ENCODE measurements around the gene WDR31. TPM values are rescaled to one million over a fixed set of nuclear protein-coding genes. Genes with fewer than 3 reads are reported as not detected.
A peak's percentile ranks its signal among the peaks of the same experiment; 100 is the strongest.

The WDR31 gene
- total RNA-seq, 1 experiment from 2014 or later: 11.2 TPM

DNA sequence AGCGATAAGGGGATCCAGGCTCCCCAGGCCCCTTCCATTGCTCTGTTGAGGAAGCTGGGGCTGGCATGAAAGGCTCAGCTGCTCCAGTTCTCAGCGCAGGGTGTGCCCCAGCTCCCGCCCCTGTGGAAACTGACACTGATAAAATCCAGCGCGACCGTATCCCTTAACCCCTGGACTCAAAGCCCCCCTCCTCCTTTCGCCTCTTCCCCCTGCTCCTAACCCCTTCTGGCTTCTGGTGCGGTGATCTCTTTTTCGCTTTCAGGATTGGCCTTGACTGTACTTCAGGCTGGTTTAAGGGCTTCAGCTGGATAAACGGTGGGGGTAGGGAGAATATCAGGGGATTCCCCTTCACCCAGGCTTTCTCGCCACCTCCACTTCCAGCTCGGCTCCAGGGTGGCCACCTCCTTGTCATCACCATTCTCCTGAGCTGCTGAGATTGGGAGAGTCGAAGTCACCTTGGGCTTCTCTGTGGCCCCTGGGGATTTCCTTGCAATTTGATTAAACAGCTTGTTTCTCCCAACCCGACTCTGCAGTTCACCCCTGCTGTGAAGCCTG, 10.1 kb upstream of the WDR31 start:
- H4K20me1 ChIP-seq (ENCODE audit: insufficient read depth): no peaks in the 10 kb centered on the region

DNA sequence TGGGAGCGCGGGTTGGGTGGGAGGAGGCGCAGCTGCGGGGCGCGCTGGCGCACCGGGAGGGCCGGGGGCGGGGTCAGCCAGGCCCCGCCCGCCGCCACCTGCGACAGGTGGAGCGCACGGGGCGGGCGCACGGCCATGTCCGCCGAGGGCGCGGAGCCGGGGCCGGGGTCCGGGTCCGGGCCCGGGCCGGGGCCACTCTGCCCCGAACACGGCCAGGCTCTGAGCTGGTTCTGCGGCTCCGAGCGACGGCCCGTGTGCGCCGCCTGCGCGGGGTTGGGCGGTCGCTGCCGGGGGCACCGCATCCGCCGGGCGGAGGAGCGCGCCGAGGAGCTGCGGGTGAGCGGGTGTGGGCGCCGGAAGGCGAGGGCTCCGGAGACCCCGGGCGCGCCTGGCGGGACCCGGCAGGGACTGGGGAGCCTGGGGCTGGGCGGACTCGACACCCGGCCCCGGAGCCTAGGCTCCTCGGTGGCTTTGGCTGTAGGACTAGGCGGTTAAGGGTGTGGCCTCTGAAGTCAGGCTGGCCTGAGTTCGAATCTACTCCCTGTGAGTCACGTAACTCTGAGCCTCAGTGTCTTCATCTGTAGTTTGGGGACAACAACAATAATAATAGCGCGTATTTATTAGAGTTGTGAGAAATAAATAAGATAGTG, 9.5 kb upstream of the WDR31 start, which contains the start of gene BSPRY:
Gene BSPRY, plus strand, starts transcription at position 97 of the 650 bp plus-strand sequence. Its CDS starts 39 bp downstream, at position 136.
- Histone ChIP-seq H3K27ac (no peak within 1 kb of the TSS), H3K9me2 (ENCODE audit: insufficient read depth) (no peaks in the 10 kb centered on the region), H3K4me1 (replicated peaks; ENCODE audit: insufficient read depth) (peaks cover 38% of the 10 kb centered on the region), H3K27me3 (ENCODE audit: insufficient read depth, low read depth) (no peaks in the 10 kb centered on the region), H3K9me3 (ENCODE audit: insufficient read depth, low read depth) (no peaks in the 10 kb centered on the region), H2AFZ (peak within 1 kb of the TSS; percentile 88), H3K36me3 (ENCODE audit: low read depth) (peaks cover 4% of the 10 kb centered on the region; the same call in 1 of the 2 replicates), H4K20me1 (ENCODE audit: insufficient read depth) (no peaks in the 10 kb centered on the region), H3K4me2 (peak within 1 kb of the TSS; percentile 88), H3K4me3 (peak within 1 kb of the TSS; percentile 96), H3F3A (ENCODE audit: insufficient read depth, low read depth) (peaks cover 21% of the 10 kb centered on the region; the same call in 1 of the 2 replicates), H3K79me2 (ENCODE audit: low read depth) (peaks cover 35% of the 10 kb centered on the region)
- TF ChIP-seq, protein P1, sequence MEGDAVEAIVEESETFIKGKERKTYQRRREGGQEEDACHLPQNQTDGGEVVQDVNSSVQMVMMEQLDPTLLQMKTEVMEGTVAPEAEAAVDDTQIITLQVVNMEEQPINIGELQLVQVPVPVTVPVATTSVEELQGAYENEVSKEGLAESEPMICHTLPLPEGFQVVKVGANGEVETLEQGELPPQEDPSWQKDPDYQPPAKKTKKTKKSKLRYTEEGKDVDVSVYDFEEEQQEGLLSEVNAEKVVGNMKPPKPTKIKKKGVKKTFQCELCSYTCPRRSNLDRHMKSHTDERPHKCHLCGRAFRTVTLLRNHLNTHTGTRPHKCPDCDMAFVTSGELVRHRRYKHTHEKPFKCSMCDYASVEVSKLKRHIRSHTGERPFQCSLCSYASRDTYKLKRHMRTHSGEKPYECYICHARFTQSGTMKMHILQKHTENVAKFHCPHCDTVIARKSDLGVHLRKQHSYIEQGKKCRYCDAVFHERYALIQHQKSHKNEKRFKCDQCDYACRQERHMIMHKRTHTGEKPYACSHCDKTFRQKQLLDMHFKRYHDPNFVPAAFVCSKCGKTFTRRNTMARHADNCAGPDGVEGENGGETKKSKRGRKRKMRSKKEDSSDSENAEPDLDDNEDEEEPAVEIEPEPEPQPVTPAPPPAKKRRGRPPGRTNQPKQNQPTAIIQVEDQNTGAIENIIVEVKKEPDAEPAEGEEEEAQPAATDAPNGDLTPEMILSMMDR (conservative IDR thresholded peaks at IDR 0.05): no peak
- no peak for TF ChIP-seq EZH2 (IDR thresholded peaks at IDR 0.05; ENCODE audit: low read depth)
- BruUV-seq (replicated peaks): no TSS peak
- POLR2A ChIA-PET (ENCODE audit: unreplicated experiment): interaction anchor here (0.6 to 0.7 kb wide), 2 partner anchors 49 to 273 kb away, joined by 4 to 8 read pairs; no protein-coding TSS in a partner anchor
- intact Hi-C loops (cut with micrococcal nuclease; ENCODE audit: unreplicated experiment): loop anchor here (1.0 to 10.0 kb wide), 2 partner anchors 40 to 595 kb away; partner anchors contain the start of gene SNX30
- peak in 1 of 2 experiments; percentile 59 for DNase-seq
- CTCF ChIA-PET: interaction anchor here (0.5 kb wide), 1 partner anchor 56 kb away, joined by 4 read pairs; no protein-coding TSS in a partner anchor

More for the DNA sequence above, 10.1 kb upstream of the WDR31 start:
- H3K79me2 ChIP-seq (ENCODE audit: low read depth): peaks cover 35% of the 10 kb centered on the region
- intact Hi-C loops (cut with micrococcal nuclease; ENCODE audit: unreplicated experiment): loop anchor here (1.0 kb wide), 1 partner anchor 41 kb away; no protein-coding TSS in a partner anchor
- H3K4me2 ChIP-seq: peak overlapping the region; percentile 88
- no peak overlapping the region for H3K27ac ChIP-seq
- ChIA-PET POLR2A (ENCODE audit: unreplicated experiment) (interaction anchor here (0.7 kb wide), 1 partner anchor 48 kb away, joined by 8 read pairs; no protein-coding TSS in a partner anchor), CTCF (interaction anchor here (0.5 kb wide), 1 partner anchor 56 kb away, joined by 4 read pairs; no protein-coding TSS in a partner anchor)
- H3K4me1 ChIP-seq (replicated peaks; ENCODE audit: insufficient read depth): peaks cover 38% of the 10 kb centered on the region
- TF ChIP-seq EZH2 (IDR thresholded peaks at IDR 0.05; ENCODE audit: low read depth): no peak
- TF ChIP-seq, protein P1 (conservative IDR thresholded peaks at IDR 0.05): no peak
- peak overlapping the region; percentile 88 for H2AFZ ChIP-seq
- BruUV-seq (replicated peaks): TSS peak; percentile 42
- H3K9me3 ChIP-seq (ENCODE audit: insufficient read depth, low read depth): no peaks in the 10 kb centered on the region
- peaks cover 21% of the 10 kb centered on the region; the same call in 1 of the 2 replicates for H3F3A ChIP-seq (ENCODE audit: insufficient read depth, low read depth)
- peaks cover 4% of the 10 kb centered on the region; the same call in 1 of the 2 replicates for H3K36me3 ChIP-seq (ENCODE audit: low read depth)
- H3K27me3 ChIP-seq (ENCODE audit: insufficient read depth, low read depth): no peaks in the 10 kb centered on the region
- DNase-seq: no peak
- H3K4me3 ChIP-seq: peak overlapping the region; percentile 96
- H3K9me2 ChIP-seq (ENCODE audit: insufficient read depth): no peaks in the 10 kb centered on the region

DNA sequence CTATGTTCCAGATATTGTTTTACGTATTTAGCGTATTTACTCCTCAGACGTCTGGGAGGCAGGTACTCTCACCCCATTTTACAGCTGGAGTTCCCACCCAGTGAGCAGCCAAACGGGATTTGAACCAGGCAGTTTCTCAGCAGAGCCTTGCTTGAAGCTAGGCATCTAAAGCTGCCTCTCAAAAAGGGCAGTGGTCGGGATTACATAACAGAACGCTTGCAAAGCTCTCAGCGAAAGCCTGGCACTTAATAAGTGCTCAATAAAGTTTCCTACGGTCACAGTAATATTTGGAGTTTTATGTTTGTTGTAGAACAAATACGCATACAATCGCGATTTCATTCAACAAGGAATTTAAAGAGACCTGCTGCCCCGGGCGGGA, 9.0 kb upstream of the WDR31 start:
- CTCF ChIA-PET: interaction anchor here (0.5 to 0.7 kb wide), 2 partner anchors 9 to 49 kb away, joined by 3 read pairs; no protein-coding TSS in a partner anchor

More for the DNA sequence above, 9.0 kb upstream of the WDR31 start:
- Histone ChIP-seq H3K4me1 (replicated peaks; ENCODE audit: insufficient read depth) (peaks cover 39% of the 10 kb centered on the region), H3K4me2 (peak overlapping the region; percentile 88), H3K27me3 (ENCODE audit: insufficient read depth, low read depth) (no peaks in the 10 kb centered on the region), H3K27ac (no peak overlapping the region), H3K36me3 (ENCODE audit: low read depth) (no peaks in the 10 kb centered on the region), H3K9me3 (ENCODE audit: insufficient read depth, low read depth) (no peaks in the 10 kb centered on the region), H3K9me2 (ENCODE audit: insufficient read depth) (no peaks in the 10 kb centered on the region), H3F3A (ENCODE audit: insufficient read depth, low read depth) (peaks cover 21% of the 10 kb centered on the region; the same call in 1 of the 2 replicates), H3K4me3 (peak overlapping the region; percentile 96), H3K79me2 (ENCODE audit: low read depth) (peaks cover 35% of the 10 kb centered on the region), H2AFZ (peak overlapping the region; percentile 86), H4K20me1 (ENCODE audit: insufficient read depth) (no peaks in the 10 kb centered on the region)
- TF ChIP-seq EZH2 (IDR thresholded peaks at IDR 0.05; ENCODE audit: low read depth): no peak
- no peak for DNase-seq
- intact Hi-C loops (cut with micrococcal nuclease; ENCODE audit: unreplicated experiment): loop anchor here (10.0 kb wide), 1 partner anchor 594 kb away; the partner anchor contains the start of gene SNX30
- POLR2A ChIA-PET (ENCODE audit: unreplicated experiment): interaction anchor here (0.6 kb wide), 1 partner anchor 274 kb away, joined by 4 read pairs; no protein-coding TSS in a partner anchor
- no TSS peak for BruUV-seq (replicated peaks)

Data from PC-9 (cell line).